ENCODE results near the gene ZFYVE1. TPM values are rescaled to one million over a fixed set of nuclear protein-coding genes. Genes with fewer than 3 reads are reported as not detected.

Gene ZFYVE1
- total and polyA plus RNA-seq, 2 experiments from 2014 or later = 15.6 to 18.3 TPM

- no peak overlapping the region for H3K27ac ChIP-seq
- H3F3A ChIP-seq (ENCODE audit: insufficient read depth) = 0 out of 2 replicates have a peak, but pooled peaks cover 7% of the 10 kb centered on the region
- H3K9ac ChIP-seq = no peak overlapping the region
- H3K9me2 ChIP-seq (ENCODE audit: insufficient read depth) = no peaks in the 10 kb centered on the region
- in situ Hi-C loops (cut with MboI) = no loop called here
- H3K9me3 ChIP-seq (ENCODE audit: low read depth) = no peaks in the 10 kb centered on the region
- no peak overlapping the region for H3K4me3 ChIP-seq
- H3K4me2 ChIP-seq (ENCODE audit: unreplicated experiment) = no peak overlapping the region
- no peaks in the 10 kb centered on the region for H4K20me1 ChIP-seq (ENCODE audit: insufficient read depth)
- TF ChIP-seq EZH2phosphoT487 (IDR thresholded peaks at IDR 0.05; ENCODE audit: insufficient read depth, low read depth) (no peak), EZH2 (IDR thresholded peaks at IDR 0.05; ENCODE audit: insufficient read depth, poor library complexity, severe bottlenecking) (no peak)
- H3K4me1 ChIP-seq (ENCODE audit: insufficient read depth) = no peaks in the 10 kb centered on the region
- WGBS, 2 experiments (ENCODE audit: low coverage in 1 of 2, low lambda C conversion rate in 2 of 2, missing lambda C conversion rate in 2 of 2) = 96 to 98% methylated on average over 20 of the region's 20 CpGs
- no peak for DNase-seq
- H2AFZ ChIP-seq = no peak overlapping the region
- H3K79me2 ChIP-seq (ENCODE audit: insufficient read depth) = no peaks in the 10 kb centered on the region
- H3K27me3 ChIP-seq (replicated peaks; ENCODE audit: insufficient read depth) = no peaks in the 10 kb centered on the region
- peaks cover 41% of the 10 kb centered on the region for H3K36me3 ChIP-seq (ENCODE audit: low read depth)
Measured at GRCh38 chr14:72970824-72971434, 56.0 kb downstream of the ZFYVE1 start.

GRCh38 chr14:72970058-72970630 is 56.8 kb downstream of the ZFYVE1 start:
- no peaks in the 10 kb centered on the region for H4K20me1 ChIP-seq (ENCODE audit: insufficient read depth)
- H3K9me3 ChIP-seq (ENCODE audit: low read depth) = no peaks in the 10 kb centered on the region
- no peaks in the 10 kb centered on the region for H3K4me1 ChIP-seq (ENCODE audit: insufficient read depth)
- H3K9me2 ChIP-seq (ENCODE audit: insufficient read depth) = no peaks in the 10 kb centered on the region
- in situ Hi-C loops (cut with MboI) = no loop called here
- TF ChIP-seq EZH2 (IDR thresholded peaks at IDR 0.05; ENCODE audit: insufficient read depth, poor library complexity, severe bottlenecking) (no peak), EZH2phosphoT487 (IDR thresholded peaks at IDR 0.05; ENCODE audit: insufficient read depth, low read depth) (no peak)
- no peak overlapping the region for H3K9ac ChIP-seq
- no peak for DNase-seq
- H3K27me3 ChIP-seq (replicated peaks; ENCODE audit: insufficient read depth) = no peaks in the 10 kb centered on the region
- H3K79me2 ChIP-seq (ENCODE audit: insufficient read depth) = no peaks in the 10 kb centered on the region
- H2AFZ ChIP-seq = no peak overlapping the region
- H3K27ac ChIP-seq = no peak overlapping the region
- peaks cover 10% of the 10 kb centered on the region; the same call in 1 of the 2 replicates for H3F3A ChIP-seq (ENCODE audit: insufficient read depth)
- WGBS, 2 experiments (ENCODE audit: low coverage in 1 of 2, low lambda C conversion rate in 2 of 2, missing lambda C conversion rate in 2 of 2) = 90 to 96% methylated on average over 16 to 17 of the region's 17 CpGs
- peaks cover 35% of the 10 kb centered on the region; the same call in 1 of the 2 replicates for H3K36me3 ChIP-seq (ENCODE audit: low read depth)
- H3K4me2 ChIP-seq (ENCODE audit: unreplicated experiment) = no peak overlapping the region
- no peak overlapping the region for H3K4me3 ChIP-seq

GRCh38 chr14:72968316-72968715 is 58.6 kb downstream of the ZFYVE1 start:
- peaks cover 21% of the 10 kb centered on the region; the same call in 1 of the 2 replicates for H3K36me3 ChIP-seq (ENCODE audit: low read depth)
- H3K9ac ChIP-seq = no peak overlapping the region
- no peak for TF ChIP-seq EZH2phosphoT487 (IDR thresholded peaks at IDR 0.05; ENCODE audit: insufficient read depth, low read depth)
- TF ChIP-seq EZH2 (IDR thresholded peaks at IDR 0.05; ENCODE audit: insufficient read depth, poor library complexity, severe bottlenecking) = no peak
- H3K27me3 ChIP-seq (replicated peaks; ENCODE audit: insufficient read depth) = no peaks in the 10 kb centered on the region
- no peak overlapping the region for H3K4me3 ChIP-seq
- 98 to 99% methylated on average over 5 of the region's 5 CpGs for WGBS, 2 experiments (ENCODE audit: low coverage in 1 of 2, low lambda C conversion rate in 2 of 2, missing lambda C conversion rate in 2 of 2)
- no peaks in the 10 kb centered on the region for H3K9me3 ChIP-seq (ENCODE audit: low read depth)
- H3K27ac ChIP-seq = no peak overlapping the region
- no peak overlapping the region for H2AFZ ChIP-seq
- DNase-seq = no peak
- peaks cover 26% of the 10 kb centered on the region for H3F3A ChIP-seq (ENCODE audit: insufficient read depth)
- no peaks in the 10 kb centered on the region for H3K9me2 ChIP-seq (ENCODE audit: insufficient read depth)
- in situ Hi-C loops (cut with MboI) = no loop called here
- H4K20me1 ChIP-seq (ENCODE audit: insufficient read depth) = no peaks in the 10 kb centered on the region
- H3K4me2 ChIP-seq (ENCODE audit: unreplicated experiment) = no peak overlapping the region
- no peaks in the 10 kb centered on the region for H3K79me2 ChIP-seq (ENCODE audit: insufficient read depth)
- no peaks in the 10 kb centered on the region for H3K4me1 ChIP-seq (ENCODE audit: insufficient read depth)

- no peaks in the 10 kb centered on the region for H3K27me3 ChIP-seq (replicated peaks; ENCODE audit: insufficient read depth)
- no peak overlapping the region for H3K4me3 ChIP-seq
- no peaks in the 10 kb centered on the region for H3K79me2 ChIP-seq (ENCODE audit: insufficient read depth)
- no peaks in the 10 kb centered on the region for H4K20me1 ChIP-seq (ENCODE audit: insufficient read depth)
- in situ Hi-C loops (cut with MboI) = no loop called here
- H3K27ac ChIP-seq = no peak overlapping the region
- H3K36me3 ChIP-seq (ENCODE audit: low read depth) = peaks cover 6% of the 10 kb centered on the region; the same call in 1 of the 2 replicates
- H3K9me3 ChIP-seq (ENCODE audit: low read depth) = no peaks in the 10 kb centered on the region
- WGBS, 2 experiments (ENCODE audit: low coverage in 1 of 2, low lambda C conversion rate in 2 of 2, missing lambda C conversion rate in 2 of 2) = 87 to 93% methylated on average over 6 of the region's 6 CpGs
- H3F3A ChIP-seq (ENCODE audit: insufficient read depth) = peaks cover 45% of the 10 kb centered on the region
- H3K4me2 ChIP-seq (ENCODE audit: unreplicated experiment) = no peak overlapping the region
- H3K9ac ChIP-seq = no peak overlapping the region
- no peak overlapping the region for H2AFZ ChIP-seq
- TF ChIP-seq EZH2 (IDR thresholded peaks at IDR 0.05; ENCODE audit: insufficient read depth, poor library complexity, severe bottlenecking) = no peak
- TF ChIP-seq EZH2phosphoT487 (IDR thresholded peaks at IDR 0.05; ENCODE audit: insufficient read depth, low read depth) = no peak
- H3K4me1 ChIP-seq (ENCODE audit: insufficient read depth) = no peaks in the 10 kb centered on the region
- no peaks in the 10 kb centered on the region for H3K9me2 ChIP-seq (ENCODE audit: insufficient read depth)
- no peak for DNase-seq
Measured at GRCh38 chr14:72966038-72966437, 60.9 kb downstream of the ZFYVE1 start.
